HG02642 (cell line): ENCODE results near the gene SULT1A1.
"Not testable (repeated sequence)": the region's sequence is repeated elsewhere in the genome, so short reads cannot be mapped to it uniquely, and the experiment has no call there.

Experiments
- ATAC-seq: cut with Tn5 transposase; IDR thresholded peaks from one replicate; pipeline ENCODE4 v1.9.1; 2021; ENCODE audit warnings: mild to moderate bottlenecking; ENCODE audit not compliant: unreplicated experiment, poor library complexity

SULT1A1 gene

GRCh38 chr16:28592511-28592910 is 17.3 kb downstream of the SULT1A1 start:
- ATAC-seq, result no peak

GRCh38 chr16:28591355-28591754 is 18.5 kb downstream of the SULT1A1 start:
- ATAC-seq, result no peak

- no peak for ATAC-seq
Observed at GRCh38 chr16:28590384-28591340, 19.2 kb downstream of the SULT1A1 start.

- no peak for ATAC-seq
Observed at GRCh38 chr16:28589930-28590329, 19.9 kb downstream of the SULT1A1 start.

- no peak for ATAC-seq
Observed at GRCh38 chr16:28589069-28589468, 20.8 kb downstream of the SULT1A1 start.

- no peak for ATAC-seq
Observed at GRCh38 chr16:28587386-28587785, 22.5 kb downstream of the SULT1A1 start.

- ATAC-seq, result no peak
Observed at GRCh38 chr16:28586466-28586865, 23.4 kb downstream of the SULT1A1 start.

GRCh38 chr16:28585674-28586073 is 24.2 kb downstream of the SULT1A1 start:
- ATAC-seq, result no peak

GRCh38 chr16:28580726-28581315 is 29.0 kb downstream of the SULT1A1 start:
- ATAC-seq, result no peak

- ATAC-seq, result no peak
Observed at GRCh38 chr16:28575446-28576109, 34.3 kb downstream of the SULT1A1 start.

- no peak for ATAC-seq
Observed at GRCh38 chr16:28574925-28575324, 34.9 kb downstream of the SULT1A1 start.

GRCh38 chr16:28573738-28574718 is 35.8 kb downstream of the SULT1A1 start:
- ATAC-seq, result no peak

- ATAC-seq, result no peak
Observed at GRCh38 chr16:28572696-28573510, 36.9 kb downstream of the SULT1A1 start.

- ATAC-seq, result no peak
Observed at GRCh38 chr16:28569968-28570752, 39.7 kb downstream of the SULT1A1 start.

GRCh38 chr16:28569021-28569420 is 40.8 kb downstream of the SULT1A1 start:
- ATAC-seq, result no peak

- no peak for ATAC-seq
Observed at GRCh38 chr16:28567292-28567691, 42.6 kb downstream of the SULT1A1 start.

GRCh38 chr16:28566233-28566925 is 43.5 kb downstream of the SULT1A1 start:
- ATAC-seq, result not testable (repeated sequence)

- ATAC-seq, result no peak
Observed at GRCh38 chr16:28563218-28563617, 46.6 kb downstream of the SULT1A1 start.
